Large intestine (tissue), 3 donors: ENCODE measurements around the gene CHST11. TPM values are rescaled to one million over a fixed set of nuclear protein-coding genes. Genes with fewer than 3 reads are reported as not detected.

Source experiments
- DNase-seq, 2 donors: peaks; one replicate each; pipeline versions ENCODE4 v3.0.0 to v3.0.0-alpha.2; 2013
- H3K27ac ChIP-seq: one replicate; pipeline ENCODE4 v1.5.1; 2013; ENCODE audit warnings: low read length
- H3K27me3 ChIP-seq: 2 replicates; pipeline ENCODE4 v1.6.1; 2013; ENCODE audit warnings: low read length; ENCODE audit not compliant: control insufficient read depth, insufficient read depth
- H3K36me3 ChIP-seq: 2 replicates; pipeline ENCODE4 v1.6.1; 2013; ENCODE audit warnings: low read length; ENCODE audit not compliant: control insufficient read depth, insufficient read depth
- H3K4me1 ChIP-seq: one replicate; pipeline ENCODE4 v1.6.1; 2013; ENCODE audit warnings: low read length; ENCODE audit not compliant: control insufficient read depth, insufficient read depth
- H3K4me3 ChIP-seq: one replicate; pipeline ENCODE4 v1.5.1; 2013; ENCODE audit warnings: low read length
- H3K9me3 ChIP-seq: one replicate; pipeline ENCODE4 v1.6.1; 2013; ENCODE audit warnings: mild to moderate bottlenecking, low read depth, low read length, moderate library complexity; ENCODE audit not compliant: control insufficient read depth
- WGBS: methylation state at CpG from one replicate; pipeline ENCODE4 v1.1.5; 2013; ENCODE audit warnings: low lambda C conversion rate; ENCODE audit not compliant: insufficient coverage; 5-methylcytosine and 5-hydroxymethylcytosine counted together
- polyA plus RNA-seq: library from polyadenylated mRNA; unstranded; fragments of 120-200 nt; gene quantifications from one replicate; pipeline ENCODE4 v1.2.1, GENCODE V29; 2013

Gene CHST11
- polyA plus RNA-seq, 1 donor, result 5.9 TPM

DNA sequence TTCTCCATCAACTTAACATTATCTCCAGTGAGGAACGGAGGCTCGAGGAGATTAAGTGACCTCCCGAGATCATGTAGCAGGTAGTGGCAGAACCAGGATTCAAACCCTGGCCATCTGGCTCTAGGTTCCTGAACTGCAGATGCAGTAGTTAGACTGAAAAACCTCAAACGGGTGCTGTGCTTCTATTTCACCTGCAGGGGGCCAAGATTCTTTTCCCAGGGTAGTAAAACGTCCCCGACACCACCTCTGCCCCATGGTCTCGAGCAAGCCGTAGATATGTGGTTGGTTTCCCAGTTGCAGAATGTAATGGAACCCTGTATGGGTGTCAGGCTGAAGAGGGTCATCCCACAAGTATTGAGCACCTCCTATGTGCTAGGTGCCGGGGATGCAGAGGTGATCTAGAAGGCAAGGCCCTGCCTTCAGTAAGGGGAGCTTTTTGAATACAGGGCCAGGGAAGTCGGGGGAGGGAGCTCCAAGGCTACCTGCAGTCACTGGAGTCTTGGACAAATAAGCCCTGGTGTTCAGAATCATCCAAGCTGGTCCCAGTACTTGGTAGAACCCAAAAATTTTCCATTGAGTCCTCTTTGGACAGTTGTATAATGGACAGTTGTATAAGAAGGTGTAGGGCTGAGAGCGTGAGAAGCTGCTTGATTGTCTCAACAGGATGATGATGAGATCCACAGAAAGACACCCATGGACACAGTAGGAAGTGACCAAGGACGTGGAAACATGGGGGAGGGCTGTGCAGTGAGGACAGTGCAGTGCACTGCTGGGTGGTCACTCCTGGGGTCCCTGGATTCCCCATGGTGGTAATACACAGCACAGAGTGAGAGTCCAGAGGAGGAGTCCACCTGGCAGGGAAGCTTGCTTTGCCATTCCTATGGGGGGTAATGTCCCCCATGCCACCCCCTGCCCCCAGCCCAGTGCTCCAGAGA is 197.2 kb downstream of the CHST11 start:
- Histone ChIP-seq H3K27ac (no peak overlapping the region), H3K4me3 (no peak overlapping the region), H3K9me3 (no peaks in the 10 kb centered on the region), H3K36me3 (no peaks in the 10 kb centered on the region), H3K27me3 (peaks cover 3% of the 10 kb centered on the region), H3K4me1 (no peaks in the 10 kb centered on the region)
- DNase-seq, result no peak
- 80% methylated on average over 1 of the region's 12 CpGs for WGBS

DNA sequence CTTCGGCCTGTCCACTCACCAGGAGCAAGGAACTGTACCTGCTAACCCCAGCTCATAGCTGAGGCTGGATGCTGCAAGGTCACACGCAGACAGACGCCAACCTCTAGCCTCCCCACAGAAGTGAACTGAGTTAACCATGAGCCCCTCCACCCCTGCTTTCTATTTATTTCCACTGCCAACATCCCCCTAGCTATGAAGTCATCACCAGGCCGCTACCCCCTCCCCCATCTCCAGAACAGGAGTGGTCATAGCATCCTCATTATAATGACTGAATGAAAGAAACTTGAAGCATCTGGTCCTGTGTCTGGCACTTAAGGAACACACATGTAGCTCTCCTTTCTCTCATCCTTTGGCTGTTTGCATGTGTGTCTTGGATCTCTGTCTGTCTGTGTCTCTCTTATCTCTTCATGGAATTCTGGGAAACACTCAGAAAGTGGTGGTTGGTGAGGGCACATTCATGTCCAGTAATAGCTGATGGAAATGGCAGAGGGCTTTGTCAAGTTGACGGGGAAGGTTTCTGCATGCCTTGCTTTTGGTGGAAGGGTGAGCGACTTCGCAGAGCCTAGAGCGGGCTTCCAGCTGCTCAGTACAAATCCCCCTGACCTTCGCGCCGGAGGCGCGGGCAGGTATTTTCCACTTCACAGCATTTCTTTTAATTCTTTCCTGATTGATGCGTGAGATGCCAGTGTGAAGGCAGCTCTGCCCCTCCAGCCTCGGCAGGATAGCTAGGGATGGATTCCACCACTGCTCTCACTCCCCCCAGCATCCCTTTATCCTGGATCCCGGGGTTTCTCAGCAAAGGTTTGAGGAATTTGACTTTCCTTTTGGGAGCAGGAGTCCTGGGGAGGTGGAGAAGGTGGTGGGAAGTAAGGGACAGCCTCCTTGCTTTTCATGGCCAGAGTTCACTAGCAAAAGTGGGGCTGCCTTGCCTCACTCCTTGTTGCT is 198.2 kb downstream of the CHST11 start:
- no peaks in the 10 kb centered on the region for H3K36me3 ChIP-seq
- H3K27me3 ChIP-seq, result peaks cover 3% of the 10 kb centered on the region
- H3K9me3 ChIP-seq, result no peaks in the 10 kb centered on the region
- no peak overlapping the region for H3K27ac ChIP-seq
- WGBS, result 100% methylated on average over 3 of the region's 16 CpGs
- H3K4me3 ChIP-seq, result no peak overlapping the region
- DNase-seq, result no peak
- H3K4me1 ChIP-seq, result no peaks in the 10 kb centered on the region

DNA sequence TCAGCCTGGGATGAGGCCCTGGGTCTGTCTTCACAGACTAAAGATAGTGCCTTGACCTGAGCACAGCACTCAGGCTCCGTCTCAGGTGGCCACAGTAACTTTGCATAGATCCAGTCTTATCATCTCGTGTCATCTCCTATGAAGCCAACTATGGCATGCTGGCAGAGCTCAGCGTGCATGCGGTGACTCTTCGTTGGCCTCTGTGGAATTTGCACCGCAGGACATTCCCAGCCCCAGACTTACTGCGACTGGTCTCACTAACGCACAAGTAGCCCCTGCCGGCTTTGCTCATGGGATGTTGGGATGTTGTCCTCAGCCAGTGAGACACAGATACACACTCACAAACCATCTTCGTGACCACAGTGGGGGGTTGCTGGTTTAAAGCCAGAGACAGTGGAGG is 199.6 kb downstream of the CHST11 start:
- H3K4me1 ChIP-seq, result no peaks in the 10 kb centered on the region
- peaks cover 3% of the 10 kb centered on the region for H3K27me3 ChIP-seq
- no peaks in the 10 kb centered on the region for H3K9me3 ChIP-seq
- H3K4me3 ChIP-seq, result no peak overlapping the region
- DNase-seq, result no peak
- H3K36me3 ChIP-seq, result no peaks in the 10 kb centered on the region
- no CpG with 5 or more reads among the region's 10 CpGs for WGBS
- no peak overlapping the region for H3K27ac ChIP-seq

DNA sequence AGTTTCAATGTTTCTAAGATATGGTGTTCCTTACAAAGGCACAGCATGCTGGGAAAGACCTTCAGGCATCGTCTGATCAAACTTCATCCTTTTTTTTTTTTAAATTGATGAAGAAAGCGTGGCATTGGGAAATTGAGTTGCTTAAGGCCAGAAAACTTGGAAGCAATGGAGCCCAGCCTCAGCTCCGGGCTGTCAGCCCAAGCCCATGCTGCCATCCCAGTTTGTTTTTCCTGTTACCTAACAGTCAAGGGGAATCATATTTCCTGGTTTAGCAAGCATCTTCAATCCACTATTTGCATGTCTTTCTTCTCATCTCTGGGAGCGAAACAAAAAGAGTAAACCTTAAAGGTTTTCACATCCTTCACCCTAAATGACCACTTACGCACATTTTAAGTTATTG is 200.2 kb downstream of the CHST11 start:
- no peak for DNase-seq
- no peaks in the 10 kb centered on the region for H3K36me3 ChIP-seq
- no peaks in the 10 kb centered on the region for H3K4me1 ChIP-seq
- no peak overlapping the region for H3K27ac ChIP-seq
- peaks cover under 1% of the 10 kb centered on the region for H3K27me3 ChIP-seq
- H3K9me3 ChIP-seq, result no peaks in the 10 kb centered on the region
- WGBS, result 100% methylated on average over 2 of the region's 5 CpGs
- no peak overlapping the region for H3K4me3 ChIP-seq

DNA sequence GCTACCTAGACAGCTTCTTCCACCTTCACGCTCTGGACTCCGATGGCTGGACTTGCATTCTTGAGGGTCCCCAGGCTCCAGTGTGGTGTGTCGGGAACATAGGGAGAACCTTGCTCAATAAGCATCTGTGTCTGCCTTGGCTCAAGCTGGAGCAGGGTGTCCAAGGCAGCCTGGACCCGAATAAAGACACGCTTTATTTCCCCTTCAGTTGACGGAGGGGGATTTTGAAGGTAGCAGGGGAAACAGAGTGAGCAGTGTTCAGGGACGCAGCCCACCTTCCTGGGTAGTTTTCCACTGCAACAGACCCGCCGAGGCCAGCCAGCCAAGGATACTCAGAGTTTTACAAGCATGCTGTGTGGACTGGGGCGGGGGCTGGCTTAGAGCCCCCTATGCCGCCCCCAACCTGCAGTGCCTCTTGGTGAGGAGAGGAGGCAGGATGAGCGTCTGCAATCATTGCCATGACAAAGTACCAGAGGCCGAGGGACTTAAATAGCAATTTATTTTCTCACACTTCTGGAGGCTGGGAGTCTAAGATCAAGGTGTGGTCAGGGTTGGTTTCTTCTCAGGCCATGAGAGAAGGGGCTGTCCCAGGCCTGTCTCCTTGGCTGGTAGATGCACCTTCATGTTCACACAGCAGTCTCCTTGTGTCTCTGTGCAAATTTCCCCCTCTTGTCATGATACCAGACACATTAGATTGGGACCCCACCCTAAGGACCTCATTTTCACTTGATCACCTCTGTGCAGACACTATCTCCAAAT is 201.2 kb downstream of the CHST11 start:
- Histone ChIP-seq H3K36me3 (no peaks in the 10 kb centered on the region), H3K9me3 (no peaks in the 10 kb centered on the region), H3K27me3 (no peaks in the 10 kb centered on the region), H3K27ac (no peak overlapping the region), H3K4me1 (no peaks in the 10 kb centered on the region), H3K4me3 (no peak overlapping the region)
- DNase-seq, result no peak
- WGBS, result no CpG with 5 or more reads among the region's 13 CpGs

DNA sequence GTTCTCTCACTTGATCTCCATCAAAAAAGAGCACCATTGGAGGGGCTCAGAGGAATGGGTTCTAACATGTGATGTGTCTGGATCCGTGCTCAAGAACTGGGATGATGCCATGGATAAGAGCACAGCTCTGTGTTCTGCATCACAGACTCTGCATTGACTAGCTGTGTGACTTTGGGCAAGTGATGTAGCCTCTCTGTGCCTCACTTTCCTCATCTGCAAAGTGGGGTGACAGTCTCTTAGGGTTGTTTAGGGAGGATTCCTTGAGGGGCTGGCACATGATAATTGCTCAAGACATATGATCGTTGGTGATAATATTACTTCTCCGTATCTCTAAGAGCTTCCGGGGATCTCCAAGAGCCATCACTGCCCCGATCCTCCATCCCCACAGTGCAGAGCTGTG is 202.3 kb downstream of the CHST11 start:
- no CpG with 5 or more reads among the region's 5 CpGs for WGBS
- Histone ChIP-seq H3K27me3 (no peaks in the 10 kb centered on the region), H3K36me3 (no peaks in the 10 kb centered on the region), H3K4me3 (no peak overlapping the region), H3K9me3 (no peaks in the 10 kb centered on the region), H3K4me1 (no peaks in the 10 kb centered on the region), H3K27ac (no peak overlapping the region)
- DNase-seq, result no peak

DNA sequence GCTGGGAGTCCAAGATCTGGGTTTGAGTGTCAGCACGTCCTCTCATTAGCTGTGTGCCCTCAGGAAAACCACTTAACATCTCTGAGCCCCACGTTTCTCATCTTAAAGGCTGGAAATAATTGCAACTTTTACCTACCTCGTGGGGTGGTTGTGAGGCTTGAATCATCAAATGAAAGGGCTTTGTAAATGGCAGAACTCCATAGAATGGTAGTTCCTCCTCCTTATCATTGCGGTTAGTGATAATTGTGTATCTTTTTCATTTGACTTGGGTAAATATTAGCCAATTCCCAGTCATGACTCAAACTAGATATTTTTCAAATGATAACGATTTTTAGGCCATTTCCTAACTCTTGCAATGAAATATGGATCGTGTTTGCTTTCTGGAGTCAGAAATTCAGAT is 205.5 kb downstream of the CHST11 start:
- no peak for DNase-seq
- no peaks in the 10 kb centered on the region for H3K27me3 ChIP-seq
- no peaks in the 10 kb centered on the region for H3K4me1 ChIP-seq
- no peak overlapping the region for H3K27ac ChIP-seq
- WGBS, result 45% methylated on average over 2 of the region's 6 CpGs
- no peaks in the 10 kb centered on the region for H3K36me3 ChIP-seq
- H3K9me3 ChIP-seq, result no peaks in the 10 kb centered on the region
- no peak overlapping the region for H3K4me3 ChIP-seq

DNA sequence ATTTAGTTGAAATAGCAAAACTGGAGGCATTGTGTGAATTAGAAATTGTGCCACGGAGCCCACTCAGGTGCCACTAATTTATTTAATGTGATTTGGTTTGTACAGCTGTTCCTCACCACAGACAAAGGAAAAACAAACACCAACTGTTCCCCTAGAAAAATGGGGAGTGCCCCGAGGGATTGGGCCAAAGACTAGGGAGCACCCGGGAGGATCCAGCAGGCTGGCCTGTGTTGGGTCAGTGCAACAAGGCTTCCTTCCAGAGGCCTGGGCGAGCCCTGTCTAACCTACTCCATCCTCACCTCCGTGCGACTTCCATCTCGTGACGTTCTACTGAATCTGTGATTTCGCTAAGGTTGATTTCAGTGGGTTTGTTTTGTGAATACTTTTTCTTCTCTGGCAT is 206.2 kb downstream of the CHST11 start:
- H3K4me1 ChIP-seq, result no peaks in the 10 kb centered on the region
- no peak for DNase-seq
- WGBS, result no CpG with 5 or more reads among the region's 9 CpGs

DNA sequence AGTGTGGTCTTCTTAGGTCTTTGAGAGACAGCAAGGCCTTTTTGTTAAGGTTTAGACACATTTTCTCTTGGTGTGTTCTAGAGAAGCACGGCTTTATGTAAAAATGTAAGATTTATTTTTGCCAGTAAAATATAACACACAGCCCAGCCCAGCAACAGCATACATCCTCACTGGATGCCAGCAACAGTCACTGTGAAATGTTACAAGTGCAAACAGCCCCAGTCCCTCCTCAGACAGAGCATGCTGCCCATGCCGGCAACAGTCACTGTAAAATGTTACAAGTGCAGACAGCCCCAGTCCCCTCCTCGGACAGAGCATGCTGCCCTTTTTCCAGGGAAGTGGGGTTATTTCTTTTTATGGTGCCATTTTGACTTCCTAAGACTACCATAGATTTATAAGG is 207.6 kb downstream of the CHST11 start:
- Histone ChIP-seq H3K9me3 (no peaks in the 10 kb centered on the region), H3K36me3 (no peaks in the 10 kb centered on the region), H3K4me1 (peaks cover 5% of the 10 kb centered on the region), H3K4me3 (no peak overlapping the region), H3K27ac (no peak overlapping the region), H3K27me3 (peaks cover 2% of the 10 kb centered on the region)
- WGBS, result no CpG with 5 or more reads among the region's 3 CpGs
- no peak for DNase-seq

More for the DNA sequence above, 206.2 kb downstream of the CHST11 start:
- Histone ChIP-seq H3K36me3 (no peaks in the 10 kb centered on the region), H3K27me3 (no peaks in the 10 kb centered on the region), H3K9me3 (no peaks in the 10 kb centered on the region), H3K4me3 (no peak overlapping the region), H3K27ac (no peak overlapping the region)

DNA sequence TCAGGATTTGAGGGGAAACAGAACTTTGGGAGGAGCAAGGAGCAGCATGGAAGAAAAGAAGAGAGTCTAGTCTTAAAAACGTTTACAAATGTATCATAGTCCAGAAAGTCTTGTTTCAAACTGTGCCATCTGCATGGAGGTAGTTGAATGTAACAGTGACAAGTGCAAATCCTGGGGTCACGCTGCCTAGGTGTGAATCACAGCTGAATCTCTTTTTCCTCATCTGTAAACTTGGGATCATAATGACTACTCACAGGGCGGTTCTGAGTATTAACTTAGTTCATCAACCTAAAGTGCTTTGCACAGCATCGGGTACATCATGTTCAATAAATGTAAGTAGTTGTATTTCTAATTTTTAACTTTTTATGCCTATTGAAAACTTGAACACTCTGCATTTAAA is 208.5 kb downstream of the CHST11 start:
- WGBS, result 100% methylated on average over 1 of the region's 4 CpGs
- Histone ChIP-seq H3K4me1 (peaks cover 10% of the 10 kb centered on the region), H3K4me3 (no peak overlapping the region), H3K27me3 (peaks cover 3% of the 10 kb centered on the region), H3K9me3 (no peaks in the 10 kb centered on the region), H3K36me3 (no peaks in the 10 kb centered on the region), H3K27ac (no peak overlapping the region)
- DNase-seq, result no peak
